GF-D8 (cell line): Measurements from ENCODE around the gene CXCL11.
A peak's percentile ranks its signal among the peaks of the same experiment; 100 is the strongest.
"Not testable (repeated sequence)": the region's sequence is repeated elsewhere in the genome, so short reads cannot be mapped to it uniquely, and the experiment has no call there.

ENCODE experiments used
- DNase-seq: peaks from one replicate; lab custom pipeline; 2025; lab: John Stamatoyannopoulos, UW

CXCL11 gene

GRCh38 chr4:76001700-76002099 is 34.2 kb downstream of the CXCL11 start:
- DNase-seq, result peak; percentile 77

- DNase-seq, result no peak
These were observed 35.6 kb downstream of the CXCL11 start for GRCh38 chr4:76000279-76000678.

- DNase-seq, result not testable (repeated sequence)
These were observed 37.2 kb downstream of the CXCL11 start for GRCh38 chr4:75998525-75999147.

- no peak for DNase-seq
These were observed 37.9 kb downstream of the CXCL11 start for GRCh38 chr4:75997946-75998345.

- DNase-seq, result no peak
These were observed 38.8 kb downstream of the CXCL11 start for GRCh38 chr4:75997081-75997480.

GRCh38 chr4:75995727-75996126 is 40.1 kb downstream of the CXCL11 start:
- no peak for DNase-seq

- no peak for DNase-seq
These were observed 43.4 kb downstream of the CXCL11 start for GRCh38 chr4:75992462-75992861.

GRCh38 chr4:75989846-75990528 is 45.9 kb downstream of the CXCL11 start:
- no peak for DNase-seq

GRCh38 chr4:75985116-75985515 is 50.8 kb downstream of the CXCL11 start:
- DNase-seq, result no peak
